HL-60/S4 treated with retinoic acid at 250 ng/mL for 4 days and 3 days (cell line): ENCODE results near the gene UBALD2.
"Not testable (repeated sequence)": the region's sequence is repeated elsewhere in the genome, so short reads cannot be mapped to it uniquely, and the experiment has no call there.

Experiments used
- in situ Hi-C: fragments of 300-500 bp; cut with MboI; formaldehyde crosslinking; loops from 2 replicates; pipeline ENCODE4 v1.7.0; 2022; ENCODE audit warnings: low sequenced_read_pairs

UBALD2 gene

GRCh38 chr17:76275382-76276068 lies 10.4 kb downstream of the UBALD2 start:
- in situ Hi-C loops: loop anchor here (25.0 kb wide), 2 partner anchors 363 to 513 kb away; partner anchors contain the start of genes GALK1 and MRPL38

DNA sequence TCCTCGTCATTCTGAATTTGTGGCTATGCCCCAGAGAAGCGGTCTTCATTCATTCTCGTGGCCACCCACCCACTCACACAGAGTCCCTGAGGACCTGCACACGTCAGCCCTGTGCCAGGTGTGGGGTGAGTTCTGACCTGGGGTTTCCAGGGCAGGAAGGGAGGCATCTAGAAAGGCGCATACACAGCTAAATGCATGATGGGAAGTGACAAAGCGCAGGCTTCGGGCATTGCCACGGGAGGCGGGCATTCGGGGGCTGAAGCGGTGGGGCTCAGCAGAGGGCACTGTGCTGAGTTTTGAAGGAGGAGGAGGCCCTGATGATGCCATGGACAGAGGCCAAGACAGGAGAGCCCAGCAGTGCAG lies 10.9 kb downstream of the UBALD2 start:
- in situ Hi-C loops: loop anchor here (25.0 kb wide), 2 partner anchors 364 to 514 kb away; partner anchors contain the start of genes GALK1 and MRPL38

DNA sequence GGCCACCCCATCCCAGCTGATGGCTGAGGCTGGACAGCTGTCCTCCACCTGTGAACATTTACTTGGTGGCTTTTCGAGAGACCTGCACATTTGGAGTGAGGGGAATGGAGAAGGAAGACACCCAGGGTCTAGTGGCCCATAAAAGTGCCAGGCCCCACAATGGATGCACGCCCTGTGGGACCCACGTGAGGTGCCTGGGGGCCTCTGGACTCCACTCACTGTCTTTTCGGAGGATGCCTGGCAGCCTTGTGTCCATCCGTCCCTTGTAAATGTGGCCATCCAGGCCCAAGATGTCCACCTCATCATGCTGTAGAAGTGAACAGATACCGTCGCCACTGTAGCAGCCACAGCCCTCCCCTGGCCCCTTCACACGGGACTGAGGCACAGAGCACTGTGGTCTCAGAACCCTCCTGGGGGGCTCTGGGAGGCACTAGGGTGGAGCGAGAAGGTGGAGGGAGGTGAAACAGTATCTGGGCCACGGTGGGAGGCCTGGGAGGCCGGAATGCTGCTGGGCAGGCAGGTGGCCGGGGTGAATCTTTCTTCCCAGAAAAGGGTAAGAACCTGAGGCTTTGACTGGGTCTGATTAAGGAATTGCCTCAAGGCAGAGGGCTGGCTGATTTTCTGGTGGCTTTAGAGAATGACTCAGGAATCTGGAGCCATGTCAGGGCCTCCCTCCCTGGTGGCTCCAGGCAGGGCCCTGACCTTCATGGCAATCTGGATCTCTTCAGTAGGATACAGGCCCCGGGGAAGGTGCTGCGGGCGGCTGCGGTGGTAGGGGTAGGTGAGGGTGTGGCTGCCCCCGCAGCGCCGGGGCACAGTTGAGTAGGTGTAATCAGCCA lies 11.5 kb downstream of the UBALD2 start:
- in situ Hi-C loops: loop anchor here (25.0 kb wide), 2 partner anchors 364 to 514 kb away; partner anchors contain the start of genes GALK1 and MRPL38

DNA sequence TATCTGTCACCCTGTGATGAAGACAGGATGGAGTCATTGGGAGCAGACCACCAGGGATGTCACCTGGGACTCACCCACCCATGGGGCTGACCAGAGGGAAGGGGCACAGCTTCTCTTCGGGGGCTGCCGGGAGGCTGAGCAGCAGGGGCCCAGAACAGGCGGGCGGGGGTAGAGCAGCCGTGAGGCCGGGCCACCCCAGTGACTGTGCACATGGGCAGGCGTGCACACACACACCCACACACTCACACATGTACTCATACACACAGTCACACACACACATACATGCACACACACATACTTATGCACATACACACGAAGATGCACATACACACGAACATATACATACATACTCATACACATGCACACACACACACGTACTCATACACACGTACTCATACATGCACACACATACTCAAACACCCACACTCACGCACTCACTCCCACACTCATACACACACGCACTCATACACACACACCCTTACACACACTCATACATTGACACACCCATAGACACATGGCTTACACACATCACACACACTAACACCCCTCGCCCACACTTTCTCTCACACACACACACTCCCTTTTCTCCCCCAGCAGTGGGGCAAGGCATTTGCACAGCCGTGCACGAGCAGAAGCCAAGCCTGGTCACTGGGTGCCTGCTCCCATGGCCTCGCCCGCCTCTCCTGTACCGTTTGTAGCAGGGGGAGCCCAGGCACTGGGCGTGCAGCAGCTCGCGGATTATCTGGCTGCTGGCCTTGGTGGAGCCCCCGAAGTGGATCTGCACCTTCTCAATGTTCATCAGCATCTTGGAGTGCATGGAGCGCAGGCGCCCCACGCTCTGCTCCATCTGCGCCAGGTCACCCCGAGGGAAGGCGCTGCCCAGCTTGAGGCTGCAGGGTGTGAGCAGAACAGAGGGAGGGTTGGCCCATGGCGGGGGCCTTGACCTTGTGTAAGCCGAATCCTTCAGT lies 12.4 kb downstream of the UBALD2 start:
- in situ Hi-C loops: loop anchor here (25.0 kb wide), 2 partner anchors 365 to 515 kb away; partner anchors contain the start of genes GALK1 and MRPL38

- in situ Hi-C loops: loop anchor here (25.0 kb wide), 2 partner anchors 366 to 516 kb away; partner anchors contain the start of genes GALK1 and MRPL38
Measured at GRCh38 chr17:76278268-76278908, 13.2 kb downstream of the UBALD2 start.

- in situ Hi-C loops: loop anchor here (25.0 kb wide), 2 partner anchors 367 to 517 kb away; partner anchors contain the start of genes GALK1 and MRPL38
Measured at GRCh38 chr17:76278952-76279741, 14.0 kb downstream of the UBALD2 start.

- in situ Hi-C loops: loop anchor here (5.0 to 25.0 kb wide), 3 partner anchors 163 to 518 kb away; partner anchors contain the start of genes GALK1 and MRPL38
Measured at GRCh38 chr17:76279742-76280287, 14.7 kb downstream of the UBALD2 start.

- in situ Hi-C loops: loop anchor here (5.0 to 25.0 kb wide), 3 partner anchors 163 to 518 kb away; partner anchors contain the start of genes GALK1 and MRPL38
Measured at GRCh38 chr17:76280650-76281049, 15.5 kb downstream of the UBALD2 start.

DNA sequence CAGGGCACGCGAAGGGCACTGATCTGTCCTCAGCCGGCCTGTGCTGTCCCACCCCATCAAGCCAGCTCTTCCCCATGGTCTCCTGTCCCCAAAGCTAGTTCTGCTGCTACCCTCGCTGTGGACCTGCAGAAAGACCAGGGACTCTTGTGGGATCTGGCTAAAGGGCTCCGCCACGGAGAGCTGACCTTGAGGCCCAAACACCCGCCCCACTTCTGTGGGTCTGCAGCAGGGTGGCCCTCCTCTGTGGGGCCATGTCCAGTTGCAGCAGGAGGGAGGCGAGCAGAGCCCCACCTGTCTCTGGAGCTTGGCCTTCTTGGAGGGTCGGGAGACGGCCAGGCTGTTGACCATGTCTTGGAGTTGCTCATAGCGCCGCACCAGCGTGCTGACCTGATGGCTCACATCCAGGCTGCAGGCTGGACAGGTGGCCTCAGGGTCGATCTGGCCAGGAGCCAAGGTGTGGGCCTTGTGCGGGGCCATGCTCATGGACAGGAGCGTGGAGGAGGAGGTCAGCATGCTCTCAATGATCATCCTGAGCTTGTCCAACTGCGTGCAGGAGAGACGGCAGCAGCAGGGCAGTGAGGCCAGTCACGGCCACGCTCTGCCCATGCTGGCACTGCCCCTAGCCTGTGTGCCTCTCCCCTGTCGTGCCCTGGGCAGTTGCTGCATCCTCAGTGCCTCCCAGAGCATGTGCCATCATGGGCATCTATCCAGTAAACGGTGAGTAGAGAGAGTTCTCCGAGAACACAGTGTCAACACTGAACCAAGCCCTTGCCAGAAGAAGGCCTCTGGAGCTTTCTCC lies 16.6 kb downstream of the UBALD2 start:
- in situ Hi-C loops: loop anchor here (5.0 to 25.0 kb wide), 3 partner anchors 164 to 519 kb away; partner anchors contain the start of genes GALK1 and MRPL38

DNA sequence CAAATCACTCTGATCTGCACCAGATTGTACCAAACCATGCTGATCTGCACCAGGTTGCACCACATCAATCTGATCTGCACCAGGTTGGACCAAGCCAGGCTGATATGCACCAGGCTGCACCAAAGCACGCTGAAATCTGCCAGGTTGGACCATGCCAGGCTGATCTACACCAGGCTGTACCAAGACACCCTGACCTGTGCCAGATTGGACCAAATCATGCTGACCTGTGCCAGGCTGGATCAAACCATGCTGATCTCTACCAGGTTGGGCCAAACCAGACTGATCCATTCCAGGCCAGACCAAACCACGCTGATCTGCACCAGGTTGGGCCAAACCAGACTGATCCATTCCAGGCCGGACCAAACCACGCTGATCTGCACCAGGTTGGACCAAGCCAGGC lies 27.4 kb downstream of the UBALD2 start:
- in situ Hi-C loops: loop anchor here (10.0 to 25.0 kb wide), 5 partner anchors 98 to 530 kb away; partner anchors contain the start of genes AANAT, GALK1 and MRPL38

- in situ Hi-C loops: loop anchor here (10.0 to 25.0 kb wide), 5 partner anchors 98 to 531 kb away; partner anchors contain the start of genes AANAT, GALK1 and MRPL38
Measured at GRCh38 chr17:76293106-76293505, 28.0 kb downstream of the UBALD2 start.

DNA sequence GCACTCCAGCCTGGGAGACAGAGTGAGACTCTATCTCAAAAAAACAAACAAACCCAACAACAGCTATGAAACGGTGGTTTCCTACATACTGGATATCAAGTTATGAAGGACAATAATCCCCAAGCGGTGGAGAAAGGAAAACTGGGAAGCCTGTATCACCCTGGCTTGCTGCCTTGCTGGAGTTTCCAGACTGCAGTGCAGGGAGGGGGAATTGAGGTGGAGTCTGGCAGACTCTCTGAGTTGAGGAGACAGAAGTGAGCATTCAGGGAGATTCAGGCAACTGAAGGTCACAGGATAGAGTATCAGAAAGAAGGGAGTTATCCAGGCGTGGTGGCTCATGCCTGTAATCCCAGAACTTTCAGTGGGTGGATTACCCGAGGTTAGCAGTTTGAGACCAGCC lies 31.0 kb downstream of the UBALD2 start:
- in situ Hi-C loops: loop anchor here (10.0 to 25.0 kb wide), 5 partner anchors 101 to 534 kb away; partner anchors contain the start of genes AANAT, GALK1 and MRPL38

GRCh38 chr17:76296889-76297288 lies 31.7 kb downstream of the UBALD2 start:
- in situ Hi-C loops: loop anchor here (10.0 to 25.0 kb wide), 5 partner anchors 102 to 535 kb away; partner anchors contain the start of genes AANAT, GALK1 and MRPL38

- in situ Hi-C loops: loop anchor here (10.0 to 25.0 kb wide), 5 partner anchors 103 to 535 kb away; partner anchors contain the start of genes AANAT, GALK1 and MRPL38
Measured at GRCh38 chr17:76297436-76297835, 32.3 kb downstream of the UBALD2 start.

DNA sequence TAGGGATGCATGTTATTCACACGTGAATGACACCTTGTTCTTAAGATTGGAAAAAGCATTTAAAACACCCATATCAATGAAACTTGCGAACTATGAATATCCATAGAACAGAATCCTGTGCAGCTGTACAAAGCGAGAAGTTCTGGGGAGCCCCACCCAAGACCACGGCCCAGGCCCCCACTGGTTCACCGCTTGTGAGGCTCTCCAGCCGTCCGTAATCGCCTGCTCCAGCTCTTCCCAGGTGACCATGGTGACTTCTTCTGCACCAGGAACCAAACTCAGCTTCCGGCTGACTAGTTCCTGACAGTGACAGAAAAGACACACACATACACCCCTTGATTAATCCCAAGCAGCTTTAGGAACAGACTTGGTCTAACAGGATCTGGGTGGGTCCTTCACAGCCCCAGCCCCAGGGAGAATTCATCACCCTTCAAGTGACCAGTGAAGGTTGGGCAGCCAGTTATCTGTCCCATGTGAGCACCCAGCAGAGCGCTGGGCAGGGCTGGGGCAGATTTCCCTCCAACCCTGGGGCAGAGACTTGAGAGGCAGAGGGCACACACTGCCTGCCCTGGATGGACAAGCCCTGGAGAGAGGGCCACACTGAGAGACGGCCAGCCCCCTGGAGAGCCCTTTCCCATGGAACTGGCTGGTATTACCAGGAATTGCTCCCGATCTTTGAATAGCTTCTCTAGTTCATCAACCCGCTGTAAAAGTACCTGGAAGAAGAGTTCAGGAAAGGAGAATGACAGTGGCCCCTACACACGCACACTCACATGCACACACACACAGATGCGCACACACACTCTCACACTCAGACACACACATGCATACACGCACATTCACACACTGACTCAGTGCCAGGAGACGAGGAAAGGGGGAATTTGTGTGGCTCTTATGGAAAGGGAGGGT lies 39.3 kb downstream of the UBALD2 start:
- in situ Hi-C loops: no loop called here

DNA sequence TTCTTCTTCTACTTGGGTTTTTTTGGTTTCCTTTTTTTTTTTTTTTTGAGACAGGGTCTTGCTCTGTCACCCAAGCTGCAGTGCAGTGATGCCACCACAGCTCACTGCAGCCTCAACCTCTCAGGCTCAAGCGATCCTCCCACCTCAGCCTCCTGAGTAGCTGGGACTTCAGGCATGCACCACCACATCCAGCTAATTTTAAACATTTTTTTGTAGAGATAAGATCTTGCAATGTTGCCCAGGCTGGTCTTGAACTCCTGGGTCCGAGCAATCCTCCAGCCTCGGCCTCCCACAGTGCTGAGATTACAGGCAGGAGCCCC lies 39.9 kb downstream of the UBALD2 start:
- in situ Hi-C loops: not testable (repeated sequence)
